GM23338 (cell line): ENCODE measurements around the gene IGDCC3. TPM values are rescaled to one million over a fixed set of nuclear protein-coding genes. Genes with fewer than 3 reads are reported as not detected.

ENCODE experiments used
- ATAC-seq: fragments of 200-7000 bp; cut with Tn5 transposase; 3 replicates; pipeline ENCODE4 v1.9.1; 2020
- DNase-seq: peaks from one replicate; pipeline ENCODE4 v3.0.0-alpha.2; 2015; ENCODE audit warnings: low spot score
- H2AFZ ChIP-seq: fragments of 200-600 bp; sonication (generic); 2 replicates; pipeline ENCODE4 v1.8.0; 2016; ENCODE audit warnings: antibody characterized with exemption, mild to moderate bottlenecking, moderate library complexity
- H3F3A ChIP-seq: fragments of 200-600 bp; sonication (generic); replicated peaks from 2 replicates; pipeline ENCODE4 v1.8.0; 2017; ENCODE audit warnings: antibody characterized with exemption, mixed run types, low read depth
- H3K27ac ChIP-seq: fragments of 200-600 bp; sonication (generic); 2 replicates; pipeline ENCODE4 v1.6.1; 2016; ENCODE audit warnings: low read depth
- H3K27me3 ChIP-seq: fragments of 200-600 bp; sonication (generic); 2 replicates; pipeline ENCODE4 v1.8.0; 2016; ENCODE audit warnings: mild to moderate bottlenecking, mixed run types, moderate library complexity; ENCODE audit not compliant: insufficient read depth
- H3K36me3 ChIP-seq: fragments of 200-600 bp; sonication (generic); 2 replicates; pipeline ENCODE4 v1.8.0; 2016; ENCODE audit warnings: mild to moderate bottlenecking; ENCODE audit not compliant: insufficient read depth
- H3K4me1 ChIP-seq: fragments of 200-600 bp; sonication (generic); 2 replicates; pipeline ENCODE4 v1.8.0; 2016; ENCODE audit warnings: mild to moderate bottlenecking, moderate library complexity; ENCODE audit not compliant: insufficient read depth
- H3K4me2 ChIP-seq: fragments of 200-600 bp; sonication (generic); 2 replicates; pipeline ENCODE4 v1.7.1; 2017; ENCODE audit warnings: mixed run types
- H3K4me3 ChIP-seq: fragments of 200-600 bp; sonication (generic); 2 replicates; pipeline ENCODE4 v1.6.1; 2016; ENCODE audit warnings: mixed run types
- H3K79me2 ChIP-seq: fragments of 200-600 bp; sonication (generic); replicated peaks from 2 replicates; pipeline ENCODE4 v1.8.0; 2017; ENCODE audit warnings: mild to moderate bottlenecking; ENCODE audit not compliant: insufficient read depth
- H3K9me2 ChIP-seq: fragments of 200-600 bp; sonication (generic); 2 replicates; pipeline ENCODE4 v1.8.0; 2017; ENCODE audit not compliant: insufficient read depth
- H4K20me1 ChIP-seq: fragments of 200-600 bp; sonication (generic); replicated peaks from 2 replicates; pipeline ENCODE4 v1.8.0; 2017; ENCODE audit warnings: mild to moderate bottlenecking; ENCODE audit not compliant: insufficient read depth
- H3K27ac Mint-ChIP-seq: 2 replicates; pipeline ENCODE4 v1.8.0; 2020; ENCODE audit warnings: inconsistent platforms, mild to moderate bottlenecking, moderate library complexity, mixed read lengths
- H3K27me3 Mint-ChIP-seq: 3 replicates; pipeline ENCODE4 v1.8.0; 2022; ENCODE audit warnings: low read depth, mild to moderate bottlenecking, moderate library complexity, mixed read lengths, inconsistent platforms; ENCODE audit not compliant: insufficient read depth, poor library complexity
- H3K36me3 Mint-ChIP-seq: 3 replicates; pipeline ENCODE4 v1.8.0; 2021; ENCODE audit warnings: low read depth, mild to moderate bottlenecking, inconsistent platforms, moderate library complexity, mixed read lengths
- H3K4me1 Mint-ChIP-seq: 3 replicates; pipeline ENCODE4 v1.8.0; 2020; ENCODE audit warnings: mild to moderate bottlenecking, inconsistent platforms, mixed read lengths
- H3K4me3 Mint-ChIP-seq: 3 replicates; pipeline ENCODE4 v1.8.0; 2021; ENCODE audit warnings: moderate library complexity, mild to moderate bottlenecking, inconsistent platforms, mixed read lengths
- H3K9me3 Mint-ChIP-seq: 3 replicates; pipeline ENCODE4 v1.8.0; 2020; ENCODE audit warnings: moderate library complexity, mild to moderate bottlenecking, inconsistent platforms, mixed read lengths
- CREB1 ChIP-seq: fragments of 250-450 bp; sonication (Bioruptor Pico); IDR thresholded peaks from 2 replicates; pipeline ENCODE4 v1.5.0; 2020; ENCODE audit warnings: low read depth, mild to moderate bottlenecking, moderate library complexity
- EZH2 ChIP-seq: fragments of 200-600 bp; sonication (generic); IDR thresholded peaks from one replicate; pipeline ENCODE4 v1.8.0; 2017; ENCODE audit warnings: antibody characterized with exemption, mild to moderate bottlenecking, low read depth; ENCODE audit not compliant: unreplicated experiment
- EZH2phosphoT487 ChIP-seq: fragments of 200-600 bp; sonication (generic); IDR thresholded peaks from one replicate; pipeline ENCODE4 v1.8.1; 2018; ENCODE audit warnings: antibody characterized with exemption; ENCODE audit not compliant: unreplicated experiment
- JUNB ChIP-seq: IDR thresholded peaks from one replicate; pipeline ENCODE4 v1.6.1; 2016; ENCODE audit warnings: antibody characterized with exemption; ENCODE audit not compliant: unreplicated experiment
- NANOG ChIP-seq: IDR thresholded peaks from 2 replicates; pipeline ENCODE4 v1.6.1; 2016; ENCODE audit warnings: antibody characterized with exemption, borderline replicate concordance
- POLR2AphosphoS5 ChIP-seq: IDR thresholded peaks from 2 replicates; pipeline ENCODE4 v1.6.1; 2016; ENCODE audit warnings: antibody characterized with exemption, low read depth
- STAT1 ChIP-seq: IDR thresholded peaks from one replicate; pipeline ENCODE4 v1.6.1; 2016; ENCODE audit warnings: antibody characterized with exemption; ENCODE audit not compliant: unreplicated experiment
- ZNF114 ChIP-seq: fragments of 250-450 bp; sonication (Bioruptor Pico); IDR thresholded peaks from 2 replicates; pipeline ENCODE4 v1.5.0; 2020; ENCODE audit warnings: mild to moderate bottlenecking, moderate library complexity
- ZNF331 ChIP-seq: fragments of 250-450 bp; sonication (Bioruptor Pico); IDR thresholded peaks from 2 replicates; pipeline ENCODE4 v1.5.0; 2020; ENCODE audit warnings: low read depth, mild to moderate bottlenecking, moderate library complexity
- polyA plus RNA-seq: library from polyadenylated mRNA; unstranded; fragments of >200 nt; fragmentation: Nextera tagmentation; extraction: Ambion mirVana; gene quantifications from 2 replicates; pipeline ENCODE4 v1.2.1, GENCODE V29; 2016
- total RNA-seq: library from RNA; depleted of rRNA; stranded (reverse); fragments of >200 nt; shearing (Covaris generic); gene quantifications from 2 replicates; pipeline ENCODE4 v1.2.3, GENCODE V29; 2014
- TF ChIP-seq, protein P1 (sequence below): fragments of 250-450 bp; sonication (Bioruptor Pico); IDR thresholded peaks from 2 replicates; pipeline ENCODE4 v1.5.0; 2020; ENCODE audit warnings: mild to moderate bottlenecking, moderate library complexity
- TF ChIP-seq, protein P2 (sequence below): IDR thresholded peaks from one replicate; pipeline ENCODE4 v1.6.1; 2018; ENCODE audit warnings: antibody characterized with exemption; ENCODE audit not compliant: unreplicated experiment
- TF ChIP-seq, protein P3 (sequence below), 2 experiments: fragments of 200-600 bp in 1 of 2; sonication (generic) in 1 of 2; conservative IDR thresholded peaks; 2 replicates each; pipeline versions ENCODE4 v1.5.1 to v1.6.1; 2016 to 2017; ENCODE audit warnings: antibody characterized with exemption in 2 of 2, low read depth in 2 of 2, mild to moderate bottlenecking in 2 of 2, moderate library complexity in 1 of 2
- TF ChIP-seq, protein P4 (sequence below): IDR thresholded peaks from 2 replicates; pipeline ENCODE4 v1.6.1; 2016; ENCODE audit warnings: antibody characterized with exemption

IGDCC3 gene
- total and polyA plus RNA-seq, 2 experiments from 2014 or later = 15.3 to 30.7 TPM

DNA sequence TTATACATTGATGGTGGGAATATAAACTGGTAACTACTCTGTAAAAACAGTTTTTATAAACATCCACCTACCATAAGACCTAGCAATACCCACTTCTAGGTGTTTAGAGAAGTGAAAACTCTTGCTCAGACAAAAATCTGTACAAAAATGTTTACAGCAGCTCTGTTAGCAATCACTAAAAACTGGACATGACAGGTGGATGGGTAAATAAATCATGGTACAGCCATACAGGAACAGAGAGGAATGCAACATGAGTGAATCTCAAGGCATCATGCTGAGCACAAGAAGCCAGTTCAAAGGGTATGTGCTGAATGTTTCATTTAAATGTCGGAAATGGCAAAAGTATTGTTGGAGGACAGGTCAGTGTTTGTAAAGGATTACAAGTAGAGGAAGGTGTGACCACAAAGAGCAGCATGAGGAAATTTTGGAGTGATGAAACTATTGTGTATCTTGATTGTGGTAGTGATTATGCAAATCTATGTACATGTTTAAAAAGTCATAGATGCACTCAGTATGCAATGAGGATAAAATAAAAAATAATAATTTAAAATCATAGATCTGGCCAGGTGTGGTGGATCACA lies 84.8 kb downstream of the IGDCC3 start (continued):
- no peak for TF ChIP-seq ZNF331 (CRISPR knock-in tag)
- TF ChIP-seq EZH2phosphoT487 = no peak

DNA sequence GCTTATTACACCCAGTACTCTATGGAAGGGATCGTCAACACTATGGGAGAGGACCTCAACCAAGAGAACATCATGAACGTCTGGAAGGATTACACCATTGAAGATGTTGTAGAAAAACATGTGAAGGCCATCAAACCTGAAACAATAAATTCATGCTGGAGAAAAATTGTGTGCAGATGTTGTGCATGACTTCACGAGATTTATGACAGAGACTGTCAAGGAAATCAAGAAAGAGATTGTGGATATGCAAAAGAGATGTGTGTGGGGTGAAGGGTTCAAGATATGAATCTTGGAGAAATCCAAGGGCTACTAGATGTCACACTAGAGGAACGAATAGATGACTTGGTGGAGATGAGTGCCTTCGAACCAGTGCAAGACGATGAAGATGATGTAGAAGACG lies 87.6 kb downstream of the IGDCC3 start:
- 0 out of 2 replicates have a peak, but pooled peaks cover 6% of the 10 kb centered on the region for H3F3A ChIP-seq
- ATAC-seq (no peak), DNase-seq (no peak)
- H3K4me2 ChIP-seq = no peak overlapping the region
- H3K27ac ChIP-seq = no peak overlapping the region
- H2AFZ ChIP-seq = no peak overlapping the region
- H3K27me3 Mint-ChIP-seq = peaks cover 13% of the 10 kb centered on the region
- no peak overlapping the region for H3K4me3 ChIP-seq
- peaks cover 23% of the 10 kb centered on the region for H3K27me3 ChIP-seq
- TF ChIP-seq, protein P1, sequence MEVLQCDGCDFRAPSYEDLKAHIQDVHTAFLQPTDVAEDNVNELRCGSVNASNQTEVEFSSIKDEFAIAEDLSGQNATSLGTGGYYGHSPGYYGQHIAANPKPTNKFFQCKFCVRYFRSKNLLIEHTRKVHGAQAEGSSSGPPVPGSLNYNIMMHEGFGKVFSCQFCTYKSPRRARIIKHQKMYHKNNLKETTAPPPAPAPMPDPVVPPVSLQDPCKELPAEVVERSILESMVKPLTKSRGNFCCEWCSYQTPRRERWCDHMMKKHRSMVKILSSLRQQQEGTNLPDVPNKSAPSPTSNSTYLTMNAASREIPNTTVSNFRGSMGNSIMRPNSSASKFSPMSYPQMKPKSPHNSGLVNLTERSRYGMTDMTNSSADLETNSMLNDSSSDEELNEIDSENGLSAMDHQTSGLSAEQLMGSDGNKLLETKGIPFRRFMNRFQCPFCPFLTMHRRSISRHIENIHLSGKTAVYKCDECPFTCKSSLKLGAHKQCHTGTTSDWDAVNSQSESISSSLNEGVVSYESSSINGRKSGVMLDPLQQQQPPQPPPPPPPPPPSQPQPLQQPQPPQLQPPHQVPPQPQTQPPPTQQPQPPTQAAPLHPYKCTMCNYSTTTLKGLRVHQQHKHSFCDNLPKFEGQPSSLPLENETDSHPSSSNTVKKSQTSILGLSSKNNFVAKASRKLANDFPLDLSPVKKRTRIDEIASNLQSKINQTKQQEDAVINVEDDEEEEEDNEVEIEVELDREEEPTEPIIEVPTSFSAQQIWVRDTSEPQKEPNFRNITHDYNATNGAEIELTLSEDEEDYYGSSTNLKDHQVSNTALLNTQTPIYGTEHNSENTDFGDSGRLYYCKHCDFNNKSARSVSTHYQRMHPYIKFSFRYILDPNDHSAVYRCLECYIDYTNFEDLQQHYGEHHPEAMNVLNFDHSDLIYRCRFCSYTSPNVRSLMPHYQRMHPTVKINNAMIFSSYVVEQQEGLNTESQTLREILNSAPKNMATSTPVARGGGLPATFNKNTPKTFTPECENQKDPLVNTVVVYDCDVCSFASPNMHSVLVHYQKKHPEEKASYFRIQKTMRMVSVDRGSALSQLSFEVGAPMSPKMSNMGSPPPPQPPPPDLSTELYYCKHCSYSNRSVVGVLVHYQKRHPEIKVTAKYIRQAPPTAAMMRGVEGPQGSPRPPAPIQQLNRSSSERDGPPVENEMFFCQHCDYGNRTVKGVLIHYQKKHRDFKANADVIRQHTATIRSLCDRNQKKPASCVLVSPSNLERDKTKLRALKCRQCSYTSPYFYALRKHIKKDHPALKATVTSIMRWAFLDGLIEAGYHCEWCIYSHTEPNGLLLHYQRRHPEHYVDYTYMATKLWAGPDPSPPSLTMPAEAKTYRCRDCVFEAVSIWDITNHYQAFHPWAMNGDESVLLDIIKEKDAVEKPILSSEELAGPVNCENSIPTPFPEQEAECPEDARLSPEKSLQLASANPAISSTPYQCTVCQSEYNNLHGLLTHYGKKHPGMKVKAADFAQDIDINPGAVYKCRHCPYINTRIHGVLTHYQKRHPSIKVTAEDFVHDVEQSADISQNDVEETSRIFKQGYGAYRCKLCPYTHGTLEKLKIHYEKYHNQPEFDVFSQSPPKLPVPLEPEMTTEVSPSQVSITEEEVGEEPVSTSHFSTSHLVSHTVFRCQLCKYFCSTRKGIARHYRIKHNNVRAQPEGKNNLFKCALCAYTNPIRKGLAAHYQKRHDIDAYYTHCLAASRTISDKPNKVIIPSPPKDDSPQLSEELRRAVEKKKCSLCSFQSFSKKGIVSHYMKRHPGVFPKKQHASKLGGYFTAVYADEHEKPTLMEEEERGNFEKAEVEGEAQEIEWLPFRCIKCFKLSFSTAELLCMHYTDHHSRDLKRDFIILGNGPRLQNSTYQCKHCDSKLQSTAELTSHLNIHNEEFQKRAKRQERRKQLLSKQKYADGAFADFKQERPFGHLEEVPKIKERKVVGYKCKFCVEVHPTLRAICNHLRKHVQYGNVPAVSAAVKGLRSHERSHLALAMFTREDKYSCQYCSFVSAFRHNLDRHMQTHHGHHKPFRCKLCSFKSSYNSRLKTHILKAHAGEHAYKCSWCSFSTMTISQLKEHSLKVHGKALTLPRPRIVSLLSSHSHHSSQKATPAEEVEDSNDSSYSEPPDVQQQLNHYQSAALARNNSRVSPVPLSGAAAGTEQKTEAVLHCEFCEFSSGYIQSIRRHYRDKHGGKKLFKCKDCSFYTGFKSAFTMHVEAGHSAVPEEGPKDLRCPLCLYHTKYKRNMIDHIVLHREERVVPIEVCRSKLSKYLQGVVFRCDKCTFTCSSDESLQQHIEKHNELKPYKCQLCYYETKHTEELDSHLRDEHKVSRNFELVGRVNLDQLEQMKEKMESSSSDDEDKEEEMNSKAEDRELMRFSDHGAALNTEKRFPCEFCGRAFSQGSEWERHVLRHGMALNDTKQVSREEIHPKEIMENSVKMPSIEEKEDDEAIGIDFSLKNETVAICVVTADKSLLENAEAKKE (CRISPR knock-in tag) = no peak
- TF ChIP-seq, protein P2, sequence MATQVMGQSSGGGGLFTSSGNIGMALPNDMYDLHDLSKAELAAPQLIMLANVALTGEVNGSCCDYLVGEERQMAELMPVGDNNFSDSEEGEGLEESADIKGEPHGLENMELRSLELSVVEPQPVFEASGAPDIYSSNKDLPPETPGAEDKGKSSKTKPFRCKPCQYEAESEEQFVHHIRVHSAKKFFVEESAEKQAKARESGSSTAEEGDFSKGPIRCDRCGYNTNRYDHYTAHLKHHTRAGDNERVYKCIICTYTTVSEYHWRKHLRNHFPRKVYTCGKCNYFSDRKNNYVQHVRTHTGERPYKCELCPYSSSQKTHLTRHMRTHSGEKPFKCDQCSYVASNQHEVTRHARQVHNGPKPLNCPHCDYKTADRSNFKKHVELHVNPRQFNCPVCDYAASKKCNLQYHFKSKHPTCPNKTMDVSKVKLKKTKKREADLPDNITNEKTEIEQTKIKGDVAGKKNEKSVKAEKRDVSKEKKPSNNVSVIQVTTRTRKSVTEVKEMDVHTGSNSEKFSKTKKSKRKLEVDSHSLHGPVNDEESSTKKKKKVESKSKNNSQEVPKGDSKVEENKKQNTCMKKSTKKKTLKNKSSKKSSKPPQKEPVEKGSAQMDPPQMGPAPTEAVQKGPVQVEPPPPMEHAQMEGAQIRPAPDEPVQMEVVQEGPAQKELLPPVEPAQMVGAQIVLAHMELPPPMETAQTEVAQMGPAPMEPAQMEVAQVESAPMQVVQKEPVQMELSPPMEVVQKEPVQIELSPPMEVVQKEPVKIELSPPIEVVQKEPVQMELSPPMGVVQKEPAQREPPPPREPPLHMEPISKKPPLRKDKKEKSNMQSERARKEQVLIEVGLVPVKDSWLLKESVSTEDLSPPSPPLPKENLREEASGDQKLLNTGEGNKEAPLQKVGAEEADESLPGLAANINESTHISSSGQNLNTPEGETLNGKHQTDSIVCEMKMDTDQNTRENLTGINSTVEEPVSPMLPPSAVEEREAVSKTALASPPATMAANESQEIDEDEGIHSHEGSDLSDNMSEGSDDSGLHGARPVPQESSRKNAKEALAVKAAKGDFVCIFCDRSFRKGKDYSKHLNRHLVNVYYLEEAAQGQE = no peak
- TF ChIP-seq NANOG (no peak), EZH2 (no peak), POLR2AphosphoS5 (no peak), ZNF114 (no peak), EZH2phosphoT487 (no peak), JUNB (no peak), ZNF331 (CRISPR knock-in tag) (no peak), STAT1 (no peak), CREB1 (CRISPR knock-in tag) (no peak)
- TF ChIP-seq, protein P3, sequence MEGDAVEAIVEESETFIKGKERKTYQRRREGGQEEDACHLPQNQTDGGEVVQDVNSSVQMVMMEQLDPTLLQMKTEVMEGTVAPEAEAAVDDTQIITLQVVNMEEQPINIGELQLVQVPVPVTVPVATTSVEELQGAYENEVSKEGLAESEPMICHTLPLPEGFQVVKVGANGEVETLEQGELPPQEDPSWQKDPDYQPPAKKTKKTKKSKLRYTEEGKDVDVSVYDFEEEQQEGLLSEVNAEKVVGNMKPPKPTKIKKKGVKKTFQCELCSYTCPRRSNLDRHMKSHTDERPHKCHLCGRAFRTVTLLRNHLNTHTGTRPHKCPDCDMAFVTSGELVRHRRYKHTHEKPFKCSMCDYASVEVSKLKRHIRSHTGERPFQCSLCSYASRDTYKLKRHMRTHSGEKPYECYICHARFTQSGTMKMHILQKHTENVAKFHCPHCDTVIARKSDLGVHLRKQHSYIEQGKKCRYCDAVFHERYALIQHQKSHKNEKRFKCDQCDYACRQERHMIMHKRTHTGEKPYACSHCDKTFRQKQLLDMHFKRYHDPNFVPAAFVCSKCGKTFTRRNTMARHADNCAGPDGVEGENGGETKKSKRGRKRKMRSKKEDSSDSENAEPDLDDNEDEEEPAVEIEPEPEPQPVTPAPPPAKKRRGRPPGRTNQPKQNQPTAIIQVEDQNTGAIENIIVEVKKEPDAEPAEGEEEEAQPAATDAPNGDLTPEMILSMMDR (conservative IDR thresholded peaks at IDR 0.05; ENCODE audit: low read depth in 2 of 2) = no peak
- TF ChIP-seq, protein P4, sequence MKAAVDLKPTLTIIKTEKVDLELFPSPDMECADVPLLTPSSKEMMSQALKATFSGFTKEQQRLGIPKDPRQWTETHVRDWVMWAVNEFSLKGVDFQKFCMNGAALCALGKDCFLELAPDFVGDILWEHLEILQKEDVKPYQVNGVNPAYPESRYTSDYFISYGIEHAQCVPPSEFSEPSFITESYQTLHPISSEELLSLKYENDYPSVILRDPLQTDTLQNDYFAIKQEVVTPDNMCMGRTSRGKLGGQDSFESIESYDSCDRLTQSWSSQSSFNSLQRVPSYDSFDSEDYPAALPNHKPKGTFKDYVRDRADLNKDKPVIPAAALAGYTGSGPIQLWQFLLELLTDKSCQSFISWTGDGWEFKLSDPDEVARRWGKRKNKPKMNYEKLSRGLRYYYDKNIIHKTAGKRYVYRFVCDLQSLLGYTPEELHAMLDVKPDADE = no peak
- H3K4me3 Mint-ChIP-seq = no peak overlapping the region
- peaks cover 5% of the 10 kb centered on the region; the same call in 1 of the 2 replicates for H3K9me2 ChIP-seq
- H3K4me1 ChIP-seq = peaks cover 14% of the 10 kb centered on the region
- H4K20me1 ChIP-seq = no peaks in the 10 kb centered on the region
- H3K27ac Mint-ChIP-seq = no peak overlapping the region
- no peaks in the 10 kb centered on the region for H3K9me3 Mint-ChIP-seq
- H3K4me1 Mint-ChIP-seq = peaks cover 17% of the 10 kb centered on the region
- no peaks in the 10 kb centered on the region for H3K36me3 Mint-ChIP-seq
- no peaks in the 10 kb centered on the region for H3K79me2 ChIP-seq
- no peaks in the 10 kb centered on the region for H3K36me3 ChIP-seq
